ENCODE results near the gene ZSCAN5C.

DNA sequence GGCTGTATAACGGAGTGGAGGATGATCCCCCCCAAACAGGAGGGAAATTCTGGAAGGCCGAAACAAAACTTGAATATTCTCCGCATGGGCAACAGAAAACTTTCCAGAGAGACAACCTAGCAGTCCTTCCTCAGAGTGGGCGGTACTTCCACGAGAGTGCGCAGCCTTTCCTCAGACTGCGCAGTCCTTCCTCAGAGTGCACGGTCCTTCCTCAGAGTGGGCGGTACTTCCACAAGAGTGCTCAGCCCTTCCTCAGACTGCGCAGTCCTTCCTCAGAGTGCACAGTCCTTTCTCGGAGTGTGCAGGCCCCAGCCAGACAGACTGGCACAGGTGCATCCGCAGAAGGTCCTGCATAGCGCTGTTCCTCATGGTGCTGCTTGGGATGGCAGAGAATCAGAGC is 39.0 kb upstream of the ZSCAN5C start:
- TF ChIP-seq, protein P1, sequence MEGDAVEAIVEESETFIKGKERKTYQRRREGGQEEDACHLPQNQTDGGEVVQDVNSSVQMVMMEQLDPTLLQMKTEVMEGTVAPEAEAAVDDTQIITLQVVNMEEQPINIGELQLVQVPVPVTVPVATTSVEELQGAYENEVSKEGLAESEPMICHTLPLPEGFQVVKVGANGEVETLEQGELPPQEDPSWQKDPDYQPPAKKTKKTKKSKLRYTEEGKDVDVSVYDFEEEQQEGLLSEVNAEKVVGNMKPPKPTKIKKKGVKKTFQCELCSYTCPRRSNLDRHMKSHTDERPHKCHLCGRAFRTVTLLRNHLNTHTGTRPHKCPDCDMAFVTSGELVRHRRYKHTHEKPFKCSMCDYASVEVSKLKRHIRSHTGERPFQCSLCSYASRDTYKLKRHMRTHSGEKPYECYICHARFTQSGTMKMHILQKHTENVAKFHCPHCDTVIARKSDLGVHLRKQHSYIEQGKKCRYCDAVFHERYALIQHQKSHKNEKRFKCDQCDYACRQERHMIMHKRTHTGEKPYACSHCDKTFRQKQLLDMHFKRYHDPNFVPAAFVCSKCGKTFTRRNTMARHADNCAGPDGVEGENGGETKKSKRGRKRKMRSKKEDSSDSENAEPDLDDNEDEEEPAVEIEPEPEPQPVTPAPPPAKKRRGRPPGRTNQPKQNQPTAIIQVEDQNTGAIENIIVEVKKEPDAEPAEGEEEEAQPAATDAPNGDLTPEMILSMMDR (IDR thresholded peaks at IDR 0.05) = no peak
- TF ChIP-seq POLR2A (IDR thresholded peaks at IDR 0.05) = no peak
